Natural killer cell treated with Interleukin-12 subunit alpha and Interleukin-12 subunit beta and Interleukin-15 and Interleukin-18, amount 100 ng/mL, for 72 hours (primary cell): Measurements from ENCODE around the gene FDX1. TPM values are rescaled to one million over a fixed set of nuclear protein-coding genes. Genes with fewer than 3 reads are reported as not detected.
"Not testable (repeated sequence)": the region's sequence is repeated elsewhere in the genome, so short reads cannot be mapped to it uniquely, and the experiment has no call there.

Experiments used
- ATAC-seq, 2 donors: fragments of 150-1000 bp; cut with Tn5 transposase in 1 of 2; sonication (Bioruptor Pico), chemical (Tn5 transposase) in 1 of 2; 2 replicates each; pipeline ENCODE4 v1.10.0; 2021
- DNase-seq: peaks from one replicate; pipeline ENCODE4 v3.0.0; 2022; ENCODE audit warnings: low spot score
- H3K27ac Mint-ChIP-seq, 2 donors: 1 replicate in 1 of 2; 2 replicates in 1 of 2; pipeline ENCODE4 v1.8.0; 2022; ENCODE audit warnings: mixed read lengths in 2 of 2, mild to moderate bottlenecking in 1 of 2, moderate library complexity in 1 of 2
- H3K27me3 Mint-ChIP-seq, 2 donors: 1 replicate in 1 of 2; 2 replicates in 1 of 2; pipeline ENCODE4 v1.8.0; 2022; ENCODE audit warnings: mixed read lengths in 2 of 2
- H3K36me3 Mint-ChIP-seq: one replicate; pipeline ENCODE4 v1.8.0; 2022; ENCODE audit warnings: mixed read lengths
- H3K4me1 Mint-ChIP-seq, 2 donors: 1 replicate in 1 of 2; 2 replicates in 1 of 2; pipeline ENCODE4 v1.8.0; 2022; ENCODE audit warnings: low read depth in 2 of 2, mixed read lengths in 2 of 2, mild to moderate bottlenecking in 1 of 2
- H3K4me3 Mint-ChIP-seq: one replicate; pipeline ENCODE4 v1.8.0; 2022; ENCODE audit warnings: mixed read lengths
- H3K9me3 Mint-ChIP-seq: 2 replicates; pipeline ENCODE4 v1.8.0; 2022; ENCODE audit warnings: mixed read lengths
- total RNA-seq, 2 donors: library from RNA; stranded (reverse); gene quantifications; one replicate each; pipeline ENCODE4 v1.2.3, GENCODE V29; 2022

FDX1 gene
- 10 to 100 TPM; 11.1 to 15.1 TPM for total RNA-seq

DNA sequence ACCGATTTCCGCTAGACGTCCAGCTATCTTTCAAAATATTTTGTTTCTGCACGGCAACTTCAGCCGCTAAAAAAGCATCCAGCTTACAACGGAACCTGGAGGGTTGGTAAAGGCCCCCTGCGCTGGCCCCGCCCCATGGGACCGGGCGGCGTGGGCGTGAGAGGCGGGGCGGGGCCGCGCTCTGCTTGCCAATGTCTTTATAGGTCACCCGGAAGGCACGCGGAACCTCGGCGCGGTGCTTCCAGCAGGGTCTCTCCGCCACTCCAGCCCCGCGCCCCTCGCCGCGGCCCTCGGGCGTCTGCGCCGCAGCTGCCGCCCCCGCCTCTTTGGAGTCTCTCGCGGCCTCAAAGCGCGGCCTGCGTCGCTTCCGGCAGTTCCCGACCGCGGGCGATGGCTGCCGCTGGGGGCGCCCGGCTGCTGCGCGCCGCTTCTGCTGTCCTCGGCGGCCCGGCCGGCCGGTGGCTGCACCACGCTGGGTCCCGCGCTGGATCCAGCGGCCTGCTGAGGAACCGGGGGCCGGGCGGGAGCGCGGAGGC, at the start of gene FDX1:
Gene FDX1 (plus strand): TSS at position 218 of the 536 bp plus-strand sequence. CDS start 173 bp downstream, at position 391.
- peaks cover 4% of the 10 kb centered on the region for H3K36me3 Mint-ChIP-seq
- H3K27ac Mint-ChIP-seq = peak within 1 kb of the TSS; percentile 93 to 98
- H3K9me3 Mint-ChIP-seq = no peaks in the 10 kb centered on the region
- DNase-seq = peak; percentile 91
- peak; percentile 93 to 94 for ATAC-seq
- peak within 1 kb of the TSS; percentile 100 for H3K4me3 Mint-ChIP-seq
- no peaks in the 10 kb centered on the region for H3K27me3 Mint-ChIP-seq
- H3K4me1 Mint-ChIP-seq = peaks cover 22 to 41% of the 10 kb centered on the region in 2 donors

DNA sequence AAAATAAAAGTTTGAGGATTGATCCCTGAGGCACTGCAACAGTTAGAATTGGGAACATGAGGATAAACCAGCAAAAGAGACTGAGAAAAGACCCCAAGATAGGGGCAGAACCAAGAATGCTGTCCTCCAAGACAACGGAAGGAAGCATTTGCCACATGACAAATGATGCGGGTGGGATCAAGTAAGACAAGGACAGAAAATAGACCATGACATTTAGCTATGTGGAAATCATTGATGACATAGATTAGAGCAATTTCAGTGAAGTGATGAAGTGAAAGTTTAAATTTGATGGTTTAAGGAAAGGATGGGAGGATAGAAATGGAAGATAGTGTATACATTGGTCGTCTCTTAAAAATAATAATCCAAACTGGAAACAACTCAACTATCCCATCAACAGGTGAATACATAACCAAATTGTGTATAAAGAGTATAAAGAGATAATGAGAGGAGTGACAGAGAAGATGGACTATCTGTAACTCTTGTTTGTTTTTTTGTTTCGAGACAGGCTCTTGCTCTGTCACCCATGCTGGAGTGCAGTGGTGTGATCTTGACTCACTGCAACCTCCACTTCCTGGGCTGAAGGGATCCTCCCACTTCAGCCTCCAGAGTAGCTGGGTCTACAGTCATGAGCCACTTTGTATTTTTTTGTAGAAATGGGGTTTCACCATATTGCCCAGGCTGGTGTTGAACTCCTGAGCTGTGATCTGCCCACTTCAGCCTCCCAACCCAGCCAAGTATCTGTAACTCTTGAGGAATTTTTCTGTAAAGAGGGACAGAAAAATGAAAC, 48.7 kb upstream of the FDX1 start:
- Mint-ChIP-seq H3K9me3 (no peaks in the 10 kb centered on the region), H3K27me3 (peaks cover 8 to 11% of the 10 kb centered on the region in 2 donors), H3K27ac (no peak overlapping the region), H3K4me1 (peaks cover 5 to 6% of the 10 kb centered on the region in 2 donors), H3K36me3 (no peaks in the 10 kb centered on the region), H3K4me3 (no peak overlapping the region)
- ATAC-seq (peak in 1 of 2 donors; percentile 36), DNase-seq (no peak)

DNA sequence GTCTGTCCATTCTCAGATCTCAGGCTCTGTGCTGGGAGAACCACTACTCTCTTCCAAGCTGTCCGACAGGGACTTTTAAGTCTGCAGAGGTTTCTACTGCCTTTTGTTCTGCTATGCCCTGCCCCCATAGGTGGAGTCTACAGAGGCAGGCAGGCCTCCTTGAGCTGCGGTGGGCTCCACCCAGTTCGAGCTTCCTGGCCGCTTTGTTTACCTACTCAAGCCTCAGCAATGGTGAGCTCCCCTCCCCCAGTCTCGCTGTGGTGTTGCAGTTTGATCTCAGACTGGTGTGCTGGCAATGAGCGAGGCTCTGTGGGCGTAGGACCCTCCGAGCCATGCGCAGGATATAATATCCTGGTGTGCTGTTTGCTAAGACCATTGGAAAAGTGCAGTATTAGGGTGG, 41.5 kb upstream of the FDX1 start:
- H3K36me3 Mint-ChIP-seq, H3K9me3 Mint-ChIP-seq, ATAC-seq, H3K27ac Mint-ChIP-seq, H3K4me1 Mint-ChIP-seq, DNase-seq, H3K4me3 Mint-ChIP-seq: not testable (repeated sequence)
- peaks cover 18 to 21% of the 10 kb centered on the region in 2 donors for H3K27me3 Mint-ChIP-seq

DNA sequence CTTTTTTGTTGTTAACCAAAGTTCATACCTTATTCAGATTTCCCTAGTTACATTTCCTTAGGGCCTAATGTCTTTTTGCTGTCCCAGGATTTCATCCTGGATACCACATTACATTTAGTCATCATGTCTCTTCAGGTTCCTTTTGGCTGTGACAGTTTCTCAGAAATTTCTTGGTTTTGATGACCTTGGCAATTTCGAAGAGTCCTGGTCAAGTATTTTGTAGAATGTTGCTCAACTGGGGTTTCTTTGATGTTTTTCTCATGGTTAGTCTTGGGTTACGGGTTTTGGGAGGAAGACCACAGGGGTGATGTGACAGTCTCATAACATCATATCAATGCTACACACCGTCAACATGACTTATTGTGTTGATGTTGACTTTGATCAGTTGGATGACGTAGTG, 39.8 kb upstream of the FDX1 start:
- Mint-ChIP-seq H3K9me3 (no peaks in the 10 kb centered on the region), H3K4me1 (no peaks in the 10 kb centered on the region), H3K36me3 (no peaks in the 10 kb centered on the region), H3K27me3 (peaks cover 24 to 26% of the 10 kb centered on the region in 2 donors), H3K27ac (no peak overlapping the region), H3K4me3 (no peak overlapping the region)
- DNase-seq (no peak), ATAC-seq (no peak)

- ATAC-seq (no peak), DNase-seq (no peak)
- Mint-ChIP-seq H3K27me3 (peaks cover 24 to 27% of the 10 kb centered on the region in 2 donors), H3K36me3 (no peaks in the 10 kb centered on the region), H3K9me3 (no peaks in the 10 kb centered on the region), H3K4me3 (no peak overlapping the region), H3K27ac (no peak overlapping the region), H3K4me1 (no peaks in the 10 kb centered on the region)
These were observed 37.7 kb upstream of the FDX1 start for GRCh38 chr11:110392056-110392455.

DNA sequence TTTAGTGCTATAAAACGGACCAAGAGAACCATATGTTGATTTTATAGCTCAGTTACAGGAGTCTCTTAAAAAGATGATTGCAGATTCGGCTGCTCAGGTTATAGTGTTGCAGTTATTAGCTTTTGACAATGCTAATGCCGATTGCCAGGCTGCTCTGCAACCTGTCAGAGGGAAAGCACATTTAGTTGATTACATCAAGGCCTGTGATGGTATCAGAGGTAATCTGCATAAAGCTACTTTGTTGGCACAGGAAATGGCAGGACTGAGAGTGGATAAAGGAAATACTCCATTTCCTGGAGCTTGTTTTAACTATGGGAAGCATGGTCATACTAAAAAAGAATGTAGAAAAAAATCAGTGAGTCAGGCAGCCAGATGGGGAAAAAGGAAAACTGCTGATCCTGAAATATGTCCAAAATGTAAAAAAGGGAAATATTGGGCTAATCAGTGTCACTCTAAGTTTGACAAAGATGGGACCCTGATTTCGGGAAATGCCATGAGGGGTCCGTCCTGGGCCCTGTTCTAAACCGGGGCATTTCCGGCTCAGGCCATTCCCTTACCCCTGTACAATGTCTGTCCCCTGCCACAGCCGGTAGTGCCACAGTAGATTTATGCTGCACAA, 32.0 kb upstream of the FDX1 start:
- not testable (repeated sequence) for ATAC-seq, H3K9me3 Mint-ChIP-seq, H3K4me1 Mint-ChIP-seq, DNase-seq, H3K27ac Mint-ChIP-seq, H3K36me3 Mint-ChIP-seq, H3K4me3 Mint-ChIP-seq
- peaks cover 26% of the 10 kb centered on the region in 2 donors for H3K27me3 Mint-ChIP-seq

GRCh38 chr11:110403585-110403984, 26.2 kb upstream of the FDX1 start:
- H3K9me3 Mint-ChIP-seq, H3K27ac Mint-ChIP-seq, ATAC-seq, H3K4me3 Mint-ChIP-seq, H3K4me1 Mint-ChIP-seq, DNase-seq, H3K36me3 Mint-ChIP-seq: not testable (repeated sequence)
- peaks cover 6 to 15% of the 10 kb centered on the region in 2 donors for H3K27me3 Mint-ChIP-seq

- not testable (repeated sequence) for DNase-seq, H3K4me1 Mint-ChIP-seq, H3K36me3 Mint-ChIP-seq, H3K9me3 Mint-ChIP-seq, H3K4me3 Mint-ChIP-seq, H3K27ac Mint-ChIP-seq, ATAC-seq
- H3K27me3 Mint-ChIP-seq = peaks cover 8 to 12% of the 10 kb centered on the region in 2 donors
These were observed 24.1 kb upstream of the FDX1 start for GRCh38 chr11:110405636-110406035.

GRCh38 chr11:110407315-110407714, 22.4 kb upstream of the FDX1 start:
- Mint-ChIP-seq H3K36me3 (no peaks in the 10 kb centered on the region), H3K27ac (no peak overlapping the region), H3K27me3 (peaks cover 8 to 12% of the 10 kb centered on the region in 2 donors), H3K4me3 (no peak overlapping the region), H3K9me3 (no peaks in the 10 kb centered on the region), H3K4me1 (no peaks in the 10 kb centered on the region)
- no peak for ATAC-seq
- no peak for DNase-seq

GRCh38 chr11:110409174-110409573, 20.6 kb upstream of the FDX1 start:
- Mint-ChIP-seq H3K27me3 (peaks cover 8 to 12% of the 10 kb centered on the region in 2 donors), H3K4me3 (no peak overlapping the region), H3K4me1 (no peaks in the 10 kb centered on the region), H3K36me3 (no peaks in the 10 kb centered on the region), H3K27ac (no peak overlapping the region), H3K9me3 (no peaks in the 10 kb centered on the region)
- ATAC-seq (no peak), DNase-seq (no peak)

- Mint-ChIP-seq H3K36me3 (no peaks in the 10 kb centered on the region), H3K4me1 (no peaks in the 10 kb centered on the region), H3K27ac (no peak overlapping the region), H3K27me3 (peaks cover 4 to 8% of the 10 kb centered on the region in 2 donors), H3K9me3 (no peaks in the 10 kb centered on the region), H3K4me3 (no peak overlapping the region)
- ATAC-seq (no peak), DNase-seq (no peak)
These were observed 19.1 kb upstream of the FDX1 start for GRCh38 chr11:110410651-110411050.

- no peaks in the 10 kb centered on the region for H3K9me3 Mint-ChIP-seq
- no peak overlapping the region for H3K4me3 Mint-ChIP-seq
- peaks cover 7 to 8% of the 10 kb centered on the region in 2 donors for H3K27me3 Mint-ChIP-seq
- H3K36me3 Mint-ChIP-seq = no peaks in the 10 kb centered on the region
- H3K4me1 Mint-ChIP-seq = no peaks in the 10 kb centered on the region
- H3K27ac Mint-ChIP-seq = no peak overlapping the region
- no peak for DNase-seq
- no peak for ATAC-seq
These were observed 14.7 kb upstream of the FDX1 start for GRCh38 chr11:110415081-110415480.

GRCh38 chr11:110421658-110422057, 8.1 kb upstream of the FDX1 start:
- H3K4me3 Mint-ChIP-seq, ATAC-seq, H3K27me3 Mint-ChIP-seq, H3K4me1 Mint-ChIP-seq, H3K27ac Mint-ChIP-seq, H3K9me3 Mint-ChIP-seq, H3K36me3 Mint-ChIP-seq, DNase-seq: not testable (repeated sequence)

DNA sequence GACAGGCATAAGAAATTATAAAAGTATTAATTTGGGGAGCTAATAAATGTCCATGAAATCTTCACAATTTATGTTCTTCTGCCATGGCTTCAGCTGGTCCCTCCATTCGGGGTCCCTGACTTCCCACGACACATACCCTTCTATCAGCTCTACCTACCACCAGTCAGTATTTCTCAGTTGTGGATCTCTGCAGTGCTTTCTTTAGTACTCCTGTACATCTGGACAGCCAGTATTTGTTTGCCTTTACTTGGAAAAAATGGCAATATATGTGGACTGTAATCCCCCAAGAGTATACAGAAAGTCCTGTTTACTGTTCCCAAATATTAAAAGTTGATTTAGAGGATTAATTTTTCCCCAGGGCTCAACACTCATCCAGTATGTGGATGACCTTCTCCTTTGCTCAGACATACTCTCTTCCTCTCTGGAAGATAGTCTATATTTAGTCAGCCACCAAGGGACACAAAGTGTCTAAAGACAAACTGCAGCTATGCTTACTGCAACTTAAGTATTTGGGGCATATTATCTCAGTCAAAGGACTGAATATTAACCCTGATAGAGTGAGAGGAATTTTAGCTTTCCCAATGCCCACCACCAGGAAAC, 7.3 kb upstream of the FDX1 start:
- ATAC-seq (no peak), DNase-seq (no peak)
- H3K27me3 Mint-ChIP-seq = peaks cover 5 to 7% of the 10 kb centered on the region in 2 donors
- H3K27ac Mint-ChIP-seq = no peak overlapping the region
- peaks cover 5% of the 10 kb centered on the region for H3K36me3 Mint-ChIP-seq
- H3K4me1 Mint-ChIP-seq = no peaks in the 10 kb centered on the region
- H3K4me3 Mint-ChIP-seq = no peak overlapping the region
- H3K9me3 Mint-ChIP-seq = peaks cover 3% of the 10 kb centered on the region
